GM19328 (cell line): ENCODE data around the gene ERICH3.

ENCODE experiments used
- ATAC-seq: cut with Tn5 transposase; IDR thresholded peaks from one replicate; pipeline ENCODE4 v1.9.1; 2021; ENCODE audit warnings: mild to moderate bottlenecking, moderate library complexity; ENCODE audit not compliant: unreplicated experiment

Gene ERICH3

DNA sequence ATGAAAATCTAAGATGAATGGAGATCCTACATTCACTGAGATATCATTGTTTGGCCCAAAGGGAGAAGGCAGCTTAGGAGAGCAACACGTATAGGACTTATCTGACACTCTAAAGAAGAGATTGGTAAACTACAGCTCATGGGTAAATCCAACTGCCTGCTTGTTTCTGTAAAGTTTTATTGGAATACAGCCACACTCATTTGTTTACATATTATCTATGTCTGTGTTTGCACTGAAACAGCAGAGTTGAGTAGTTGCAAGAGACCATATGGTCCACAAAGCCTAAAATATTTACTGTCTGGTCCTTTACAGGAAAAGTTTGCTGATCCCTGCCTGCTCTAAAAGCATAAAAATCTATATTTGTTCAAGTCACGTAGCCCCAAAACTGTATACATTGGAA is 146.9 kb downstream of the ERICH3 start:
- no peak for ATAC-seq

GRCh38 chr1:74523873-74524480 is 149.6 kb downstream of the ERICH3 start:
- no peak for ATAC-seq

DNA sequence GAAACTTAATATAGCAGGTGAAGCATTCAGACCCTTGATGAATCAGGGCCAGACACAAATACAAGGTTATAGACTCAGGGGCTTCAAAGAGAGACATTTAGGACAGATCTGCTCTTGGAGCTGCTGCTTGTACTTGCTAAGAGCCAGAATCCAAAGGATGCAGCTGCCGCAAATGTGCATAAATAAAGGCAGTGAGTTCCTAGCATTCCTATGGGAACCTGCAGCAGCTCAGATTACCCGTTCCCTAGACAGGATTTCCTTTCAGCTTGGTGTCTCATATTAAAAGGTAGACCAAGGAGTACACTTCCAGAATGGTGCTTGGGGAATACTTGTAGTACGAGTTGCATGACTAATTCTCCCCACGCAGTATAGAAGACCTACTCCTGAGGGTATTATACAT is 151.4 kb downstream of the ERICH3 start:
- ATAC-seq = no peak
